GM08714 (cell line): ENCODE results near the gene TSHZ2.
"Not testable (repeated sequence)": the region's sequence is repeated elsewhere in the genome, so short reads cannot be mapped to it uniquely, and the experiment has no call there.

Experiments
- H3K4me3 ChIP-seq: fragments of 200-500 bp; sonication (Bioruptor generic); 2 replicates; pipeline ENCODE4 v1.5.1; 2014; ENCODE audit warnings: mild to moderate bottlenecking, low read length, inconsistent platforms
- ZNF274 ChIP-seq: IDR thresholded peaks from 2 replicates; pipeline ENCODE4 v1.6.1; 2012; ENCODE audit warnings: mild to moderate bottlenecking, low read depth, low read length

The TSHZ2 gene

DNA sequence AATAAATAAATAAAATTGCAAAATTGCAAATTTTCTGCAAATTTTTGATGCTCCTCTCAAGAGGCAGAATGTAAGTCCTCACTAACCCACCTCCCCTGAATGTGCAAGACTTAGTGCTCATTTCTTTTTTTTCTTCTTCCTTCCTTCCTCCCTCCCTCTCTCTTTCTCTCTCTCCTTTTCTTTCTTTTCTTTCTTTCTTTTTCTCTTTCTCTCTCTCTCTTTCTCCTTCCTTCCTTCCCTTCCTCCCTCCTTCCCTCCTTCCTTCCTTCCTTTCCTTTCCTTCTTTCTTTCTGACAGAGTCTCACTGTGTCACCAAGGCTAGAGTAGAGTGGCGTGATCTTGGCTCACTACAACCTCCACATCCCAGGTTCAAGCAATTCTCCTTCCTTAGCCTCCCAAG is 561.3 kb downstream of the TSHZ2 start:
- H3K4me3 ChIP-seq, result no peak overlapping the region
- no peak for TF ChIP-seq ZNF274

DNA sequence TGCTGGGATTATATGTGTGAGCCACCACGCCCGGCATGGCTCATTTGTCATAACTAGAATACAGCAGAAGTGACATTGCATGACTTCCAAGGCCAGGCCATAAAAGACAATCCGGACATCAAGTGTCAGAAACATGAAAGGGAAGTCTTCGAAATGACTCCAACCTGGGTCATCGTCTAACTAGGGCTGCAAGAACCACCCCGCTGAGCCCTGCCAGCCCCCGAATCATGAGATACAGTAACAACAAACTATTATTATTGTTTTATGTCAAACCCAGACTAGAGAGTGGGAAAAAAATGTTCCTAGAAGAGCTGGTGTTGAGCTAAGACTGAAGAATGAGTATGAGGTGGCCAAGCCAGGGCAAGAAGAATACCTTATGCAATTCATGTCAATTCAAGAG is 561.9 kb downstream of the TSHZ2 start:
- no peak overlapping the region for H3K4me3 ChIP-seq
- no peak for TF ChIP-seq ZNF274

DNA sequence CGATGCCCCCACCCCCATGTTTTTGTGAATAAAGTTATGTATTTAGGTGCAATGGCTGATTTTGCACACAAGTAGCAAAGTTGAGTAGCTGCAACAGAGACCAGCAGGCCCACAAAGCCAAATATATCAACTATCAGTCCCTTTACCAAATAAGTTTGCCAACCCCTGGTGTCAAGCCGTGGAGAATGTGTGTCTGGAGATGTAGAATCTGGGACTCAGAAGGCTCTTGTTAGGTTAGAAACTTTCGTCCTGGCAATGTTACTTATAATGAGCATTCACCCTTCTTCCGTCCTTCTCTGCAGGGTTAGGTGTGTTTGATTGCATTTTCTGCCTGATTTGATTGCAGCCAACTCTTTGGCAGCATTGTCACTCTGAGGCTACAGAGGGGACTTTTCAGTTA is 563.7 kb downstream of the TSHZ2 start:
- TF ChIP-seq ZNF274, result no peak
- H3K4me3 ChIP-seq, result no peak overlapping the region

DNA sequence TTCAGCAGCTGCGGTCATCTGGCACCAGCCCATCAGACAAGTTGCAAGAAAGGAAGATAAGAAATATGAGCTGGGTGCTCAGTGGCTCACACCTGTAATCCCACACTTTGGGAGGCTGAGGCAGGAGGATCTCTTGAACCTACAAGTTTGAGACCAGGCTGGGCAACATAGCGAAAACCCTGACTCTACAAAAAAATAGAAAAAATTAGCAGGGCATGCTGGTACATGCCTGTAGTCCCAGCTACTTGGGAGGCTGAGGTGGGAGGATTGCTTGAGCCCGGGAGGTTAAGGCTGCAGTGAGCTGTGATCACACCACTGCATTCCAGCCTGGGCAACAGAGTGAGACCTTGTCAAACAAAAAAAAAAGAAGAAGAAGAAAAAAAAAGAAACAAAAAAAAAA is 564.2 kb downstream of the TSHZ2 start:
- not testable (repeated sequence) for H3K4me3 ChIP-seq

DNA sequence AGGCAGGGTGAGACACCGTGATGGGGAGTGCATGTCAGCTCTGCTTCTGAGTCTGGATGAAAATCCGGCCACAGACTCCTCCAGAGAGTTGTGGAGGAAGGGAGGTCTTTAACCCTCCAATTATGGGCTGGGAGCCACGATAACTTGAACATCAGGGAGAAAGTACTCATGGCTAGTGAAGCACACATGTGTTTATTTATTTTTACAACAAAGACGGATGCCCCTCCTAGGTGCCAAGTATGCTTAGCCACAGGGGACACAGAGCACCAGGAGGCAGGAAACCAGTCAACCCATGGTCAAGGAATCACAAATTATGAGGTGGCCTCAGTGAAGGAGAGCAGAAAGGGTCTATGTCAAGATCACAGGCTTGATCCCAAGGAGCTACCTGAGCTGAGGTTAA is 567.4 kb downstream of the TSHZ2 start:
- TF ChIP-seq ZNF274, result no peak
- H3K4me3 ChIP-seq, result no peak overlapping the region
